IgD-negative memory B cell (primary cell): ENCODE data around the gene TENT4A. TPM values are rescaled to one million over a fixed set of nuclear protein-coding genes. Genes with fewer than 3 reads are reported as not detected.
A peak's percentile ranks its signal among the peaks of the same experiment; 100 is the strongest.

Experiments
- H3K27ac Mint-ChIP-seq, 3 donors: one replicate each; pipeline ENCODE4 v1.8.0; 2020 to 2022; ENCODE audit warnings: mild to moderate bottlenecking in 3 of 3, mixed read lengths in 3 of 3, moderate library complexity in 1 of 3
- H3K27me3 Mint-ChIP-seq: one replicate; pipeline ENCODE4 v1.8.0; 2021; ENCODE audit warnings: mixed read lengths
- H3K36me3 Mint-ChIP-seq: one replicate; pipeline ENCODE4 v1.8.0; 2020; ENCODE audit warnings: mild to moderate bottlenecking, mixed read lengths
- H3K4me1 Mint-ChIP-seq, 3 donors: one replicate each; pipeline ENCODE4 v1.8.0; 2020 to 2022; ENCODE audit warnings: mixed read lengths in 3 of 3, mild to moderate bottlenecking in 1 of 3
- H3K4me3 Mint-ChIP-seq, 4 donors: one replicate each; pipeline ENCODE4 v1.8.0; 2020 to 2022; ENCODE audit warnings: mild to moderate bottlenecking in 4 of 4, mixed read lengths in 4 of 4, moderate library complexity in 3 of 4
- H3K9me3 Mint-ChIP-seq, 3 donors: one replicate each; pipeline ENCODE4 v1.8.0; 2020 to 2021; ENCODE audit warnings: mixed read lengths in 3 of 3, mild to moderate bottlenecking in 1 of 3
- polyA plus RNA-seq: library from polyadenylated mRNA; unstranded; fragments of 300-500 nt; fragmentation: Illumina TruSeq; gene quantifications from one replicate; pipeline ENCODE4 v1.2.3, GENCODE V29; 2021

TENT4A gene
- polyA plus RNA-seq, 1 donor from 2014 or later = 1.6 TPM

DNA sequence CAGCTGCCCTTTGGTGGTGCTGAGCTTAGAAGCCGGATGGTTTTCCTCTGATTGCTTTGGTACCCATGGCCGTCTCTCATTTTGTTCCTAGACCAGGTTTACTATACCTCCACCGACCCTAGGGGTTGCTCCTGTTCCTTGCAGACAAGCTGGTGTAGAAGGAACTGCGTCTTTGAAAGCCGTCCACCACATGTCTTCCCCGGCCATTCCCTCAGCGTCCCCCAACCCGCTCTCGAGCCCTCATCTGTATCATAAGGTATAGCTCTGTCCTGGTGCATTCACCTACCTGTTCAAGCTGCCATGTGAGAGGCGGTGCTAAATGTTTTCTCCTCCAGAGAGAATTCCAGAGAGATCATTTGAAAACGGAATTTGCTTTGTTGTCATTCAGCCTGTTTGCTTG, 39.5 kb downstream of the TENT4A start:
- peak overlapping the region in 1 of 4 donors; percentile 21 for H3K4me3 Mint-ChIP-seq
- H3K27ac Mint-ChIP-seq = no peak overlapping the region
- H3K27me3 Mint-ChIP-seq = no peaks in the 10 kb centered on the region
- no peaks in the 10 kb centered on the region for H3K9me3 Mint-ChIP-seq
- peaks cover 0 to under 1% (median 0%) of the 10 kb centered on the region in 3 donors for H3K4me1 Mint-ChIP-seq
- peaks cover 8% of the 10 kb centered on the region for H3K36me3 Mint-ChIP-seq

DNA sequence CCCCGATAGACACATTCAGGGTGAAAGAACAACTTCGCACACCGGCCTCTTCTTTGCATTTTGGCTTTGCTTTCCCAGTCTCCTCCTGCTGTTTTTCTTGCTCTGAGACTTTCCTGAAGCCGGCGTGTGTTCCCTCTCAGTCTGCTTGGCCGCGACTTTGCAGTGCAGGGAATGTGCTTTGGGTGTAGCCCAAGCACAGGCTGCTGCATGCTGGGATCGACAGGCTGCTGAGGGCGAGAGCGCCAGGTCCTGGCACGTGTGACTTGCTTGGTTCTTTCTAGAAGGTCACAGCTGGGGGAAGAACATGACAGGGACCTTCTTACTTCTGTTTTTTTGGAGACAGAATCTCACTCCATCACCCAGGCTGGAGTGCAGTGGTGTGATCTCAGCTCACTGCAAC, 40.6 kb downstream of the TENT4A start:
- Mint-ChIP-seq H3K4me3 (no peak overlapping the region), H3K4me1 (no peaks in the 10 kb centered on the region), H3K27me3 (no peaks in the 10 kb centered on the region), H3K36me3 (peaks cover 8% of the 10 kb centered on the region), H3K27ac (no peak overlapping the region), H3K9me3 (no peaks in the 10 kb centered on the region)

DNA sequence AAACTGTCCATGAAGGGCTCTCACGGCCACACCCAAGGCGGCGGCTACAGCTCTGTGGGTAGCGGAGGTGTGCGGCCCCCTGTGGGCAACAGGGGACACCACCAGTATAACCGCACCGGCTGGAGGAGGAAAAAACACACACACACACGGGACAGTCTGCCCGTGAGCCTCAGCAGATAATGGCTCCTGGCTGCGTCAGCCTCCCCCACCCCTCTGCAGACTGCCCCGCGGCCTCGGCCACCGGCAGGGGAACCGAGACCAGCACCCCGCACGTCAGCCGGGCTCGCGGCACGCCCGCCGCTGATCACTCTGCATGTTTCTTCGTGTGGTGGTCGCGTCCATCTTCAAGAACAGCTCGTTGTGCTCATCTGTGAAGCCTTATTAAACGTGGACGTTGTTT, 41.5 kb downstream of the TENT4A start:
- no peak overlapping the region for H3K27ac Mint-ChIP-seq
- H3K36me3 Mint-ChIP-seq = peaks cover 6% of the 10 kb centered on the region
- no peaks in the 10 kb centered on the region for H3K4me1 Mint-ChIP-seq
- no peaks in the 10 kb centered on the region for H3K27me3 Mint-ChIP-seq
- H3K4me3 Mint-ChIP-seq = no peak overlapping the region
- H3K9me3 Mint-ChIP-seq = no peaks in the 10 kb centered on the region

DNA sequence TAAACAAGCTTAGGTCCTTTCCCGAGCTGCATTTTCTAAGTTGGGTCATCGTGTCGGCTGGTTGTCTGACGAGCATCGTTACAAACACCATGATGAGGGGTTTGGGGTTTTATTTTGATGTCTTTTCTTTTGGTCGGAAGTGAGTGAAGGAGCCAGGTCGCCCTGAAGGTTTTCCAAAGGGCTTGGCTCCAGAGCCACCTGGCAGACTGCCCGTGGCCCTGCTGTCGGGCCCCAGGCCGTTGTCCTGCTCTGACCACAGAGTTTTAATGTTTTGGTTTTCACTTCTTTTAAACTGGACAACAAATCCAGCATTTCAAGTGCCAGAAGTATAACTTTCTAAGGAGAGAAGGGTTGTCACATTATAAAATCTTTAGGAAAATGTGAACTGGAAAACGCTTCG, 42.3 kb downstream of the TENT4A start:
- Mint-ChIP-seq H3K27ac (no peak overlapping the region), H3K27me3 (no peaks in the 10 kb centered on the region), H3K4me1 (no peaks in the 10 kb centered on the region), H3K36me3 (peaks cover 6% of the 10 kb centered on the region), H3K4me3 (peak overlapping the region in 1 of 4 donors; percentile 72), H3K9me3 (no peaks in the 10 kb centered on the region)

DNA sequence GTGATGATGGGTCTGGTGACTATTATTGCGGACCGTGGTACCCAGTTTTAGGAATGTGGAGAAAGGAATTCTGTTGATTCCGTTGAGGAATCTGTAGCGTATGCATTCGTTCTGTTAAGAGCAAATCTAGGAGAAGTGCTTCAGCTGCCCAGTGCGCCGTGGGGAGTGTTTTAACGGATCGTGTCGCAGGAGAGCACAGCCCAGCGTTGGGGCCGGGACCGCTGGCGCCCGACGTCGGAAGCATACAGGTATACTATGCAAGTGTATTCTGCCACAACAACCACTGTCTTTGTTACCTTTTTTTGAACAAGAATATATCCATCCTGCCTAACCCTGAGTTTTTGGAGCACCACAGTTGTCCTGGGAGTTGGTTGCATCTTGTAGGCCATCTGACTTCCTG, 42.7 kb downstream of the TENT4A start:
- H3K27ac Mint-ChIP-seq = no peak overlapping the region
- H3K4me1 Mint-ChIP-seq = no peaks in the 10 kb centered on the region
- no peaks in the 10 kb centered on the region for H3K9me3 Mint-ChIP-seq
- H3K36me3 Mint-ChIP-seq = peaks cover 6% of the 10 kb centered on the region
- no peaks in the 10 kb centered on the region for H3K27me3 Mint-ChIP-seq
- H3K4me3 Mint-ChIP-seq = no peak overlapping the region

DNA sequence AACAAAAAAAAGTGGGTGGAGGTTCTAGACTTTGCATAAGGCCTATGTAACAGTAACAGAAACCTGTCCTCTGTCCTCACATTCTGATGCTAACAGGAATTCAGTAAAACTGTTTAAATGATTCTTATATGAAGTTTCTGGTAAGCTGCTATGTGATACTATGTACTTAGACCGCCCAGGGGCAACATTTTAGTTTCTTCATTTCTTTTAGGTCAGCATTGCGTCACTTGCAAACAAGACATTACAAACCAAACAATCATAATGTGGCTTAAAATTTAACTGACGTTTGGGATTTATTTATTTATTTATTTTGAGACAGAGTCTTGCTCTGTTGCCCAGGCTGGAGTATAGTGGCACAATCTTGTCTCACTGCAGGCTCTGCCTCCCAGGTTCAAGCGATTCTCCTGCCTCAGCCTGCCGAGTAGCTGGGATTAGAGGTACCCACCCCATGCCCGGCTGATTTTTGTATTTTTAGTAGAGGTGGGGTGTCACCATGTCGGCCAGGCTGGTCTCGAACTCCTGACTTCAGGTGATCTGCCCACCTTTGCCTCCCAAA, 44.3 kb downstream of the TENT4A start:
- no peak overlapping the region for H3K4me3 Mint-ChIP-seq
- no peaks in the 10 kb centered on the region for H3K27me3 Mint-ChIP-seq
- no peaks in the 10 kb centered on the region for H3K9me3 Mint-ChIP-seq
- no peaks in the 10 kb centered on the region for H3K4me1 Mint-ChIP-seq
- H3K27ac Mint-ChIP-seq = no peak overlapping the region
- H3K36me3 Mint-ChIP-seq = peaks cover 6% of the 10 kb centered on the region

DNA sequence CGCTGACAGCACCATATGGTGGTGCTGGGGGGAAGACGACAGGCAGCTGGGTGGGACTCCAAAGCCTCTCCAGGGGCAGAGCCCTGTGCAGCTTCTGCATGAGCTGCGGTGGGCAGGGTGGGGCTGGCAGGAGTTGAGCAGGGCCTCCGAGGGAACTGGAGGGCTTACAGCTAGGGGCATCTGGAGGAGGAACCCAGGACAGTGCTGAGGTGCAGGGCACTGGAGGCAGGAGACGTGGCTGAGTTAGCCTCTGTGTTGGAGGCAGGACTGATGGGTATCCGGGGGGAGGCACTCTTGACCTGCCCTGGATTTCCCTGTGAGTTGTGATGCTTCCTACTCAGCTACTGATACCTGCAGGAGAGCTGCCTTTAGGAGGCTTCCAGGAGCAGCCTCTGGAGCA, 45.0 kb downstream of the TENT4A start:
- Mint-ChIP-seq H3K4me1 (no peaks in the 10 kb centered on the region), H3K27me3 (no peaks in the 10 kb centered on the region), H3K36me3 (peaks cover 6% of the 10 kb centered on the region), H3K9me3 (no peaks in the 10 kb centered on the region), H3K27ac (no peak overlapping the region), H3K4me3 (no peak overlapping the region)

DNA sequence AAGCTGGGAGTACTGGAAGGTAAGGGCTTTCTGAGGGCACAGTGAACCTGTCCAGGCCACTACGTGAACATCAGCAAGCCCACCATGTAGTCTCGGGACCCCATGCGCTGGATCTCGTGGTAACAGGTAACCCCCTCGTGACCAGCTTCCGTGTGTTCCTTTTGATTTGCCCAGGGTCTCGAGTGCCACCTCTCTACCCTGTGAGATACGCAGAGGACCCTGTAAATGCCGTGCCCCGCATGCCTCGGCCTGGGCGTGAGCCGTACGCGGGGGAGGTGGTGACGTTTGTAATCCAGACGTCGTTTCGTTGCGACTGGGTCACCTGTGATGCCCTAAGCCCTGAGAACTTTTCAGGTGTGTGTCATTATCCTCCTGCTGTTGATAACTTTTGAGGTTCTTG, 45.5 kb downstream of the TENT4A start:
- Mint-ChIP-seq H3K36me3 (peaks cover 6% of the 10 kb centered on the region), H3K27ac (peak overlapping the region in 1 of 3 donors; percentile 76), H3K9me3 (no peaks in the 10 kb centered on the region), H3K4me1 (no peaks in the 10 kb centered on the region), H3K27me3 (no peaks in the 10 kb centered on the region), H3K4me3 (no peak overlapping the region)

DNA sequence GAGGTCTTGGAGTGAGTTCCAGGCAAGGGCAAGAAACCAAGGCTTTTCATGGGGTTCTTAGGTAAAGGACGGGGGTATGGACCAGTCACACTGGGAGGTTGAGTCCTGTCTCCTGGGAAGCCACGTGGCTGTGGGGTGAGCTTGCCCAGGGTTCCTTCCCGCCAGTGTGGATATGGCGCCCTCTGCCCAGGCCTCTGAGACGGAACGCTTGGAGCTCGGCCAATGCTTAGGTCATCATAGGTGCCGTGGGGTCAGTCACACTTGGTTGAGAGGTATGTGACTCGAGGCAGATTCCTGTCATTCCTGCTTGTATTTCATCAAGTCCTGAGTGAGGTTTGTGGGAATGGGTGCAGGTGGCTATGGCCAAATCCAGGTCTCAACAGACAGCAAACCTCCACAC, 46.2 kb downstream of the TENT4A start:
- no peaks in the 10 kb centered on the region for H3K4me1 Mint-ChIP-seq
- H3K9me3 Mint-ChIP-seq = no peaks in the 10 kb centered on the region
- H3K4me3 Mint-ChIP-seq = no peak overlapping the region
- H3K27me3 Mint-ChIP-seq = no peaks in the 10 kb centered on the region
- no peak overlapping the region for H3K27ac Mint-ChIP-seq
- H3K36me3 Mint-ChIP-seq = peaks cover 7% of the 10 kb centered on the region

DNA sequence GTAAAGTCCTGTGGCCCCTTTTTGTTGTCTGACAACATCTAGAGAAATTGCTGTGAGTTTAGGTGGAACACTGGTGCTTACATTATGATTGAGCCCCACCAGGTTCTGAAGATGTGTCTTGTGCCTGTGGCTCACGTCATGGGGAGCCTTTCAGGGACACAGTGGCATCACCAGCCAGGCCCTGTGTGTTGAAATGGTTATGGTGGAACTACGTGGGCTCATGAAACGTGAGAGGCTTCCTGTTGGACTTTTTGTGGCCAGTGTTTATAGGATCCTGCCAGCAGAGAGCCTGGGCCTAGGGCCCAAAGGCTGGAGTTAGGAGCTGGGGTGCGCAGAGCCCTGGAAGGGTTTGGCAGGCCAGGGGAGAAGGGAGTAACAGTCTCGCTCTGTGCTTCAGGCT, 46.8 kb downstream of the TENT4A start:
- Mint-ChIP-seq H3K9me3 (no peaks in the 10 kb centered on the region), H3K4me3 (no peak overlapping the region), H3K27me3 (no peaks in the 10 kb centered on the region), H3K36me3 (peaks cover 6% of the 10 kb centered on the region), H3K4me1 (no peaks in the 10 kb centered on the region), H3K27ac (no peak overlapping the region)

DNA sequence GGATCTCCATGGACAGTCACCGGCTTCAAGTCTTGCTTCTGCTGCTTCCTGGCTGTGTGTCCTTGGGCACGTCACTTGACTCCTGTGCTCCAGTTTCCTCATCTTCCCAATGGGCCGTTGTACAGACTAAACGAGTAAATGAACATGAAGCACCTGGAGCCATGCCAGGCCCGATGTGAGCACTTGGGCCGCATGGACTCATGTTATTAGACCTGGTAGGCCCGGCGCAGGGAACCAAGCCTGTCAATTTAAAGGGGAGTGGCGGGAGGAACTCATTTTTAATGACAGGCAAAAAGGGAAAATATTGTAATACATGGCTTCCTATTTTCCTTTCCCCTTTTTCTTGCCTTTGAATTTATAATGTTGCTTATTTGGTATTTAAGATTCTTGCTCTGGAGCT, 47.5 kb downstream of the TENT4A start:
- Mint-ChIP-seq H3K9me3 (no peaks in the 10 kb centered on the region), H3K27me3 (no peaks in the 10 kb centered on the region), H3K4me1 (no peaks in the 10 kb centered on the region), H3K27ac (peak overlapping the region in 1 of 3 donors; percentile 53), H3K36me3 (peaks cover 4% of the 10 kb centered on the region), H3K4me3 (no peak overlapping the region)

DNA sequence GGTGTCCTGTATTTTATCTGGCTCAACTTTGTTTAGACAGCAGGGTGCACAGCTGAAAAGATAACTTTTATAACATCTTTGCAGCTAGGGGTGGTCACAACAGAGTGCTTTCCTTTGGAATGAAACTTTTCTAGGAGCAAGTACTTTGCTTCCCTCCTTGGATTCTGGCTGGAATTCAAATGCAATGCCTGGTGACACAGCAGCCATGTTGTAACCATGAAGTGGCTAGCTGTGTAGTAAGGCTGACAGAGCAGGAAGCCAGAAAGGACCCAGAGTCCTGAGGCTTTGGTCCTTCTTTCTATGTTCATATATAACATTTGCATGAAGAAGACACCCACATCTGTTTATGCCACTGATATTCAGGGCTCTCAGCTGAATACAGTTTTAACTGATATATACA, 48.1 kb downstream of the TENT4A start:
- Mint-ChIP-seq H3K36me3 (peaks cover 1% of the 10 kb centered on the region), H3K4me1 (no peaks in the 10 kb centered on the region), H3K27me3 (no peaks in the 10 kb centered on the region), H3K27ac (no peak overlapping the region), H3K4me3 (no peak overlapping the region), H3K9me3 (no peaks in the 10 kb centered on the region)

DNA sequence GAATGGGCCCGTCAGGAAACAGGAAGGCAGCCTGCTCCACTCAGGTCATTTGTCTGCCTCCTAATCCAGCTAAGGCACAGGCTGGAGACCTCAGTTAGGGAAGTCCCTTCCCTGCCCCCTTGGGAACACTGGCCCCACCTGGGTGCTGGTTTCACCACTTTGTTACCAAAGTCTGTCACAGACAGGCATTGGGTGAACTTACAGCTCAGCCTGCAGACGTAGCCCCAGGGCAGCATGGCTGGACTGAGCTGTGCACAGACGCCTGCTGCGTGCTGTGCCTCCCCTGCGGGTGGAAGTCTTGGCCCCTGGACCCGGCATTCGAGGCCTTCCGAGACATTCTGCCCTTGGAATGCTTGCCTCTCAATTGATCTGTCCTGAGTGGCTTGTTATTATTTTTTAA, 48.9 kb downstream of the TENT4A start:
- H3K4me3 Mint-ChIP-seq = no peak overlapping the region

DNA sequence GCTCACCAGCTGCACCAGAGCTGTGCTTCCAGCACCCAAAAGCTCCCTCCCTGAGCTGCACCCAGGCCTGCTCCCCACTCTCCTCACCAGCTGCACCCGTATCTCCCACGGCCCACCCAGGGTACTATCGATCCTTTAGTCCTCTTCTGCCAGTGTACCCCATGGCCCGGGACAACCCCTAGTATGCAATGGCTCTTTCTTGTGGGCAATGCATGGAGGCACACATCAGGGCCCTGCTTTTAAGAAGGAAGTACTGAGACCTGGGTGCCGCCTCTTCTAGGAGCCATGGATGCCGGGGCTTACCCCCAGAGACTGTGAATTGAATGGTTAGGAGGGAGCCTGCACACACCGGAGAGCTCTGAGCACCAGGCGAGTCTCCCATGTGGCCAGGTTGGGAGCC, 49.5 kb downstream of the TENT4A start:
- no peak overlapping the region for H3K4me3 Mint-ChIP-seq
- H3K27ac Mint-ChIP-seq = no peak overlapping the region
- no peaks in the 10 kb centered on the region for H3K27me3 Mint-ChIP-seq
- no peaks in the 10 kb centered on the region for H3K9me3 Mint-ChIP-seq
- H3K4me1 Mint-ChIP-seq = no peaks in the 10 kb centered on the region
- peaks cover 1% of the 10 kb centered on the region for H3K36me3 Mint-ChIP-seq

More for the DNA sequence above, 48.9 kb downstream of the TENT4A start:
- H3K27ac Mint-ChIP-seq = no peak overlapping the region
- no peaks in the 10 kb centered on the region for H3K9me3 Mint-ChIP-seq
- H3K36me3 Mint-ChIP-seq = peaks cover 1% of the 10 kb centered on the region
- no peaks in the 10 kb centered on the region for H3K4me1 Mint-ChIP-seq
- H3K27me3 Mint-ChIP-seq = no peaks in the 10 kb centered on the region

DNA sequence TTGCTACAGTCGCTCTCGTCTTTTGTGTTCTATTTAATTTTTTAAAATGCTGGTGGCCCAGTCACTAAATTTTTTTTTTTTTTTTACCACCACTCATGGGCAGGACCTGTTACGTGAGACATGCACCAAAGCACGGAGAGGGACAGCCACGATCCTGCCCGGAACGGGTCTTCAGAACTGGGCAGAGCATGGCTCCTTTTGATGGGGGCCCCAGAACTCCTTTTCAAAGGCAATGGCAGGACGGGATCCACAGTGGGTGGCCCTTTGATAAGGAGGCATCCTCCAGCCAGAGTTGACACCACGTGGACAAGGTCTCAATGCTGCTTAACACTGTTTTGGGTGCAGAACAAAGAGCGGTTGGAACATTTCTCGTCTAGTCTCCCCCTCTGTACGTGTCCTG, 50.0 kb downstream of the TENT4A start:
- peaks cover 1% of the 10 kb centered on the region for H3K36me3 Mint-ChIP-seq
- H3K27ac Mint-ChIP-seq = no peak overlapping the region
- H3K4me1 Mint-ChIP-seq = no peaks in the 10 kb centered on the region
- H3K9me3 Mint-ChIP-seq = no peaks in the 10 kb centered on the region
- no peaks in the 10 kb centered on the region for H3K27me3 Mint-ChIP-seq
- H3K4me3 Mint-ChIP-seq = no peak overlapping the region

DNA sequence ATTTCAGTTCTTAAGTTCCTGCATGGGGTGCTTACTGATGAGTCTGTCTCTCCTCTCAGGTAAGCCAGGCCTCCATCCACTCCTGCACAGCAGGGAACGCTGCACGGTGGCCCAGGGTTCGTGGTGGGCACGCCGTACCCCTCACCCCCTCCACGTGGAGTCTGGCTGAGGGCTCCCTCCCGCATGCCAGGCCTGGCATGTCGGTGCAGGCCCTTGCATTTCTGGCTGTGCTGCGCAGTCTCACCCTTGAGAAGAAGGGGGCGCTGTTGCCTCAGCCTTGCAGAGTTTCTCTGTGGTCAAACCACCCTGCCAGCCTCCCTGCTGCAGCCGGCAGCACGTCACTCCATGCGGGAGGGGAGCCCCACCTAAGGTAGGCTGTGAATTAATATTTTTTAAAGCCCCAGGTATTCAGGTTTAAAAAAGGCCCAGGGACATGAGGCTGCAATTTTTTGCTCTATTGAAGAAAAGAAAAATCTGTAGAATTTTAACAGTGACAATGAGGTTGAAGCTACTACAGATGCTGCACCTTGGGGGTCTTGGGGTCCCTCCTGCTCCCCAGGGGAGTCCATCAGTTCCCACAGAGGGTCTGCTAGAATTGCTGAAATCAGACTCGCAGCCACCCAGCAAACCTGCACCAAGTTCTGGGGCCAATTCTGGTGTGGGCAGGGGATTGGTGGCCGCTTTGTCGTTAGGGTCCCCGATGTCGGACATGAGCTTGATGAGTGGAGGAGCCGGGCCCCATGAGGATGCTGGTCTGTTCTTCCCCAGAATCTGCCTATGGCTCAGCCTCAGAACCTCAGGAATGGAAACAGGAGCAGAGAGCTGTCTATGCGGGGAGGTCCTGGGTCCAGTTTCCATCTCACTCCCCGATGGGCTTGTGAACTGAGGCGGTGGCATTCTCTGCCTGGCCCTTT, 52.6 kb downstream of the TENT4A start:
- Mint-ChIP-seq H3K27ac (no peak overlapping the region), H3K4me1 (no peaks in the 10 kb centered on the region), H3K4me3 (no peak overlapping the region), H3K36me3 (peaks cover 3% of the 10 kb centered on the region), H3K9me3 (no peaks in the 10 kb centered on the region), H3K27me3 (no peaks in the 10 kb centered on the region)
